Activated CD8-positive, alpha-beta memory T cell treated with anti-CD3 and anti-CD28 coated beads, Interleukin-2, amount 50 U/mL, for 1 hour (primary cell): ENCODE results near the gene GUCY1A2.
"Not testable (repeated sequence)": the region's sequence is repeated elsewhere in the genome, so short reads cannot be mapped to it uniquely, and the experiment has no call there.

Experiments
- DNase-seq: peaks from one replicate; pipeline ENCODE4 v3.0.0-alpha.2; 2020; ENCODE audit errors: extremely low read depth

GUCY1A2 gene

DNA sequence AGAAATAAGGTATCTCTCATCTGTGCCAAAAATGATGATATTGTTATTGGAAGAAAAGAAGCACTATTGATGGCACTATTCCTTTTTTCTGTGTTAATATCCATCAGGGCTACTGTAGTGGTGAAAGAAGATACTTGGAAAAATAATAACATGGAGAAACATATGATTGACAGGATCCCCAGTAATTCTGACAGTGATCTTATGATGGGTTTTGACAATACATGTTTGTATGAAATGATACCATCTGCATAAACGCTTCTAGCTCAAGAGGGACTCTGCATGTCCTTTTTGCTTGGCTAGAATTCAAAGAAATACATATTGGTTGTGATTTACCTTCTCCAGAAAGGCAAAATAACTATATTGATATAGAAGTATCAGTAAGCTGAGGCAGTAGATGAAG is 178.1 kb downstream of the GUCY1A2 start:
- DNase-seq: no peak

GRCh38 chr11:106834567-106834966 is 183.7 kb downstream of the GUCY1A2 start:
- DNase-seq: no peak

DNA sequence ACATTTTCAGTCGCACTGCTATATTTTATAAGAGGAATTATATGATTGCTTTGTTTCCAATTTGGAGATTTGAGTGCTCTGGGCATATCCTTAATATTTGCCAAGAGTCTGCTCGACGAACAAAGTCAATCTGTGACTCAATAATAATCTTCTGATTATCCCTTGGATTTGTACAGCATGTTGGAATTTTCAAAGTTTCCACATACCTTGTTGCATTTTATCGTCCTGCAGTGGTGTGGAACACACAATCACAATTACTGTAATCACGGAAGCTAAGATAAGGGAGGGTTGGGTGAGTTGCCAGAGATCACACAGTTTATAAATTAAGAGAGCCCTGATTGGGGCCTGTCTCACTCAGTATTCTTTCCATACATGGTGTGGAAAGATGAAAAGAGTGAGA is 189.3 kb downstream of the GUCY1A2 start:
- no peak for DNase-seq

GRCh38 chr11:106828576-106828975 is 189.7 kb downstream of the GUCY1A2 start:
- no peak for DNase-seq

GRCh38 chr11:106827687-106828086 is 190.6 kb downstream of the GUCY1A2 start:
- DNase-seq: no peak

GRCh38 chr11:106826558-106826957 is 191.7 kb downstream of the GUCY1A2 start:
- DNase-seq: not testable (repeated sequence)

DNA sequence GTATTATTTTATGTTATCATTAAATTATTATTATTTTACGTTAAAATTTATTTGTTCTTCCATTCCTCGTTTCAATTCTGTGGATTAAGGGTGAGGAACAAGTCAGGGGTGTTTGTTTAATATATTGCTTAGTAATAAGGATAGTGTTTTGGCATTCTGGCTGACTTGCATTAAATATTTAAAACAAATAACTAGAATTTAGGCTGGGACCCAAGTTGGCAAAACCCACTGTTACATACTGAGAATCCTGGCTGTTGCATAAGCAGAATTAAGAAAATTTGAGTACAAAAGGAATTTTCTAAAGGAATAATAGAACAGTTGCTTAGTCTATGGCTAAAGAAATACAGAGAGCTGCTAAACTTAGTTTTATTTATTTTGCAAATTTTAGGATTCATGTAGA is 196.4 kb downstream of the GUCY1A2 start:
- DNase-seq: no peak

- DNase-seq: no peak
Measured at GRCh38 chr11:106821291-106821690, 197.0 kb downstream of the GUCY1A2 start.

GRCh38 chr11:106818443-106818842 is 199.8 kb downstream of the GUCY1A2 start:
- no peak for DNase-seq

DNA sequence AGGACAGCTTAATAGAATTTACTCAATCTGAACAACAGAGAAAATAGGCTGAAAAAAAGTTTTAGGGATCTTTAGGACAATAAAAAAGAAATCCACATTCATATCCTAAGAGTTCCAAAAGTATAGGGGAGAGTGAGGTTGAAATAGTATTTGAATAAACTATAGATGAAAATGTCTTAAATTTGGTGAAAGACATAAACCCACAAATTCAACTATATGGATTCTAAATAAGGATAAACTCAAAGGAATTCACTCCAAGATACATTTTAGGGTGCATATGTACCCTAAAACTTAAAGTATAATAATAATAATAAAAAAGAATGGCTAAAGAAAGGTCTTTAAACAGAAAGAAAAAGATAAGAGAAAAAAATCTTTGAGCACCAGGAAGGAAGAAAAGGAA is 203.1 kb downstream of the GUCY1A2 start:
- DNase-seq: no peak

GRCh38 chr11:106813806-106814205 is 204.5 kb downstream of the GUCY1A2 start:
- no peak for DNase-seq

GRCh38 chr11:106794058-106794457 is 224.2 kb downstream of the GUCY1A2 start:
- no peak for DNase-seq

DNA sequence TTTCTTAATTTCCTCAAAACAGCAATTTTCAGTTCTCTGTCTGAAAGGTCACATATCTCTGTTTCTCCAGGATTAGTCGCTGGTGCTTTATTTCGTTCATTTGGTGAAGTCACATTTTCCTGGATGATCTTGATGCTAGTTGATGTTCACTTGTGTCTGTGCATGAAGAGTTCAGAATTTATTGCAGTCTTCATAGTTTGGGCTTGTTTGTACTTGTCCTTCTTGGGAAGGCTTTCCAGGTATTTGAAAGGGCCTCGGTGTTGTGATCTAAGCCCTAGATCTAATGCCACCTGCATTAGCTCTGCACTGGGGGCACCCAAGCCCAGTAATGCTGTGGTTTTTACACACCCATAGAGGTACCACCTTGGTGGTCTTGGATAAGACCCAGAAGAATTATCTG is 228.9 kb downstream of the GUCY1A2 start:
- DNase-seq: no peak

DNA sequence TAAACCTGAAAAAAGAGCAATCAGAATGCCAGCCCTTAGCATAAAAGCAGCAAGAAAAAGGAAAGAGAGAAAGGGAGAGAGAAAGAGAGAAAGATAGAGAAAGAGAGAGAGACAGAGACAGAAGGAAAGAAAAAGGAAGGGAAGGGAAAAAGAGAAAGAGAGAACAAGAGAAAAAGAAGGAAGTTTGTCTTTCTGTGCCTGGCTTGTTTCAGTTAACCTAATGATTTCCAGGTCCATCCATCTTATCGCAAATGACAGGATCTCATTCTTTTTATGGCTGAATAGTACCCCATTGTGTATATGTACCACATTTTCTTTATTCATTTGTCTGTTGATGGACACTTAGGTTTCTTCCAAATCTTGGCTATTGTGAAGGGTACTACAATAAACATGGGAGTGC is 230.8 kb downstream of the GUCY1A2 start:
- DNase-seq: no peak

DNA sequence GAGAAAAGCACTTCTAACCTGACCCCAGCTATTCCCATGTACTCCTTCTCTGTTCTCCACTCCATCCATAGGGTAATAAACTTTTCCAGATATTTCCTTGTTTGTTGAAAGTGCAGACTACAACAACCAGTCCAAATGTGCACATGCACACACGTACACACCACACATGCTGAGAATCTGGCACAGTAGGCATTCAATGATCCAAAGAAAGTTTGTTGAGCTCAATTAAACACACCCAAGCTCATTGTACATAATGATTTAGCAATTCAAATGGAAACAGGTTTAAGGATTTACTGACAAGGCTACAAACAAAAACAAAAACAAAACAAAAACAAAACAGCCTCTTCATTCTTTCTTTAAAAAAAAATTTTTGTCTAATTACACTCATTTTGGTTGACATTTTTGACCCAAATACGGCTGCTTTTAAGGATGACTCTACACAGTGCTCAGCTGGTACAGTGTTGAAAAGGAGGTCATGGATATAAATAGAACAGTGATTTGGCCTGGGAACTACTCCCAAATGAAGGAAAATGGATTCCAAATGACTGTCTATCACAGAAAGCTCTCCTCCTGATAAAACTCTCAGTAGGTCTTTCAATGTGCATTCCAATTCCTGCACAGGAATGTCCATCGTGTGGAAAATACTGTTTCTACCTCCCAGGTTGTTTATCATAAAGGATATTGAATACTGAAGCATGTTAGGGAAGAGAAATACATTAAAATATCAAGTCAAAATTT is 232.2 kb downstream of the GUCY1A2 start:
- DNase-seq: no peak

DNA sequence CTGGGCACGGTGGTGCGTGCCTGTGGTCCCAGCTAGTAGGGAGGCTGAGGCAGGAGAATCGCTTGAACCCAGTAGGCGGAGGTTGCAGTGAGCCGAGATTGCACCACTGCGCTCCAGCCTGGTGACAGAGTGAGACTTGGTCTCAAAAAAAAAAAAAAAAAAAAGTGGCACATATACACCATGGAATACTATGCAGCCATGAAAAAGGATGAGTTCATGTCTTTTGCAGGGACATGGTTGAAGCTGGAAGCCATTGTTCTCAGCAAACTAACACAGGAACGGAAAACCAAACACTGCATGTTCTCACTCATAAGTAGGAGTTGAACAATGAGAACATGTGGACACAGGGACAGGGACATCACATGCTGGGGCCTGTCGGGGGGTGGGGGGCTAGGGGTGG is 241.0 kb downstream of the GUCY1A2 start:
- not testable (repeated sequence) for DNase-seq

DNA sequence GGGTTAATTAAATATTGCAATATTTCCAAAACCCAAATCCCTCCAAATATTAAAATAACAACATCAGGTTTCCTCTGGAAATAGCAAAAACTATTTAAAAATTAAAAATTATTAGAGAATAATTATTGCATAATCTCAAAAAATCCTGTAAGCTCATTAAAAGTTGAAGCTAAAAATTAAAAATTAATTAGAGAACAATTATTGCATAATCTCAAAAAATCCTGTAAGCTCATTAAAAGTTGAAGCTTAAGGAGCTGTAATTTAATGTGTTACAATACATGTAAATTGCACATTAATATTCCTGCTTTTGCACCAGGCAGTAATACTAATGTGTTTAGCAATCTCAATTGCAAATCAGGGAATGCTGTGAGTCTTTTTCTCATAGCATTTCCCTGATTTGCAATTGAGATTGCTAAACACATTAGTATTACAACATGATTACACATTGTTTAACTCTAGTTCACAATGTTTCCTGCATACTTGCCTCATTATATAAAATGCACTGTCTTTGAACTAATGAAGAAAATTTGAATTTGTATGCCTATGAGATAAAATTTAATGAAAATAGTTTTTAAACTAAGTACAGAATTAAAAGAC is 247.7 kb downstream of the GUCY1A2 start:
- DNase-seq: no peak

GRCh38 chr11:106765469-106766258 is 252.6 kb downstream of the GUCY1A2 start:
- DNase-seq: no peak

DNA sequence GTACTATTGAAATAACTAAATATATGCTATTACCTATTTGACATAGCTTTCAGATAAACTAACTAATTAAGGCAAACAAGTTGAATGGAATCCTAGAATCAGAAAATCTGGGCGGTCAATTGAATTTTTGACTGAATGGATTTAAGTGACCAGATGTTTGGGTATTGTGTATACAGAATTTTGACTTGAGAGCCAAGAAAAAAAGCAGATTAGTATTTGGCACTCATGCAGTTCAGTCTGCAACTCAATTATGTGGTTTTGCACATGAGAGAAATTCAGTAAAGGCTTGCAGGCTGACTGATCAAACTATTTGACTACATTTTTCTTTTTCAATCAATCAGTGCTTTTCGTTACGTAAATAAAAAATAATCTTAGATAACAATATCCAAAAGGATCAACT is 254.8 kb downstream of the GUCY1A2 start:
- DNase-seq: no peak

GRCh38 chr11:106761745-106762144 is 256.5 kb downstream of the GUCY1A2 start:
- DNase-seq: no peak

GRCh38 chr11:106761240-106761639 is 257.0 kb downstream of the GUCY1A2 start:
- no peak for DNase-seq

GRCh38 chr11:106748059-106748458 is 270.2 kb downstream of the GUCY1A2 start:
- DNase-seq: no peak

GRCh38 chr11:106745941-106746340 is 272.3 kb downstream of the GUCY1A2 start:
- DNase-seq: no peak
